ENCODE data around the gene CLDN4.
"Not testable (repeated sequence)": the region's sequence is repeated elsewhere in the genome, so short reads cannot be mapped to it uniquely, and the experiment has no call there.

The CLDN4 gene

GRCh38 chr7:73823257-73823656 lies 7.5 kb upstream of the CLDN4 start:
- DNase-seq (ENCODE audit: low read depth, low spot score): no peak

GRCh38 chr7:73823873-73824592 lies 6.8 kb upstream of the CLDN4 start:
- DNase-seq (ENCODE audit: low read depth, low spot score): no peak

GRCh38 chr7:73824986-73825385 lies 5.8 kb upstream of the CLDN4 start:
- DNase-seq (ENCODE audit: low read depth, low spot score): no peak

GRCh38 chr7:73827567-73828106 lies 3.2 kb upstream of the CLDN4 start:
- DNase-seq (ENCODE audit: low read depth, low spot score): no peak

- DNase-seq (ENCODE audit: low read depth, low spot score): no peak
Observed at GRCh38 chr7:73828107-73828803, 2.5 kb upstream of the CLDN4 start.

GRCh38 chr7:73828972-73829371 lies 1.8 kb upstream of the CLDN4 start:
- DNase-seq (ENCODE audit: low read depth, low spot score): no peak

- no peak for DNase-seq (ENCODE audit: low read depth, low spot score)
Observed at GRCh38 chr7:73829505-73829904, 1.3 kb upstream of the CLDN4 start.

GRCh38 chr7:73829921-73830680 lies 695 bp upstream of the CLDN4 start:
- no peak for DNase-seq (ENCODE audit: low read depth, low spot score)

GRCh38 chr7:73831584-73831833 lies 713 bp downstream of the CLDN4 start:
- no peak for DNase-seq (ENCODE audit: low read depth, low spot score)

GRCh38 chr7:73831834-73832651 lies 1.2 kb downstream of the CLDN4 start:
- no peak for DNase-seq (ENCODE audit: low read depth, low spot score)

GRCh38 chr7:73832806-73833205 lies 2.0 kb downstream of the CLDN4 start:
- DNase-seq (ENCODE audit: low read depth, low spot score): no peak

- DNase-seq (ENCODE audit: low read depth, low spot score): no peak
Observed at GRCh38 chr7:73833251-73833919, 2.6 kb downstream of the CLDN4 start.

- DNase-seq (ENCODE audit: low read depth, low spot score): no peak
Observed at GRCh38 chr7:73834626-73835191, 3.9 kb downstream of the CLDN4 start.

GRCh38 chr7:73837167-73837566 lies 6.4 kb downstream of the CLDN4 start:
- DNase-seq (ENCODE audit: low read depth, low spot score): not testable (repeated sequence)

- no peak for DNase-seq (ENCODE audit: low read depth, low spot score)
Observed at GRCh38 chr7:73838642-73839041, 7.8 kb downstream of the CLDN4 start.

GRCh38 chr7:73839290-73839689 lies 8.5 kb downstream of the CLDN4 start:
- DNase-seq (ENCODE audit: low read depth, low spot score): no peak

GRCh38 chr7:73839743-73840714 lies 9.2 kb downstream of the CLDN4 start:
- DNase-seq (ENCODE audit: low read depth, low spot score): no peak

GRCh38 chr7:73840715-73841379 lies 10.1 kb downstream of the CLDN4 start:
- no peak for DNase-seq (ENCODE audit: low read depth, low spot score)

GRCh38 chr7:73841689-73842066 lies 10.9 kb downstream of the CLDN4 start:
- no peak for DNase-seq (ENCODE audit: low read depth, low spot score)
